ENCODE measurements around the gene SLC24A4. TPM values are rescaled to one million over a fixed set of nuclear protein-coding genes. Genes with fewer than 3 reads are reported as not detected.
"Not testable (repeated sequence)": the region's sequence is repeated elsewhere in the genome, so short reads cannot be mapped to it uniquely, and the experiment has no call there.

The SLC24A4 gene
- total RNA-seq, 1 experiment from 2014 or later: not detected

- not testable (repeated sequence) for DNase-seq (ENCODE audit: low read depth, low spot score)
Measured at GRCh38 chr14:92536231-92536630, 213.3 kb downstream of the SLC24A4 start.

GRCh38 chr14:92538412-92538985 lies 215.5 kb downstream of the SLC24A4 start:
- ChIA-PET POLR2A (interaction anchor here (1.2 kb wide), 1 partner anchor 26 kb away, joined by 4 read pairs; no protein-coding TSS in a partner anchor), CTCF (interaction anchor here (0.7 kb wide), 1 partner anchor 943 kb away, joined by 3 read pairs; no protein-coding TSS in a partner anchor), RAD21 (ENCODE audit: low non-redundant PET in 1 of 2, low total read pairs in 2 of 2, uncharacterized antibody in 2 of 2, unreplicated experiment in 2 of 2) (no interaction called here)
- Histone ChIP-seq H3K36me3 (ENCODE audit: control insufficient read depth in 1 of 2, insufficient read depth in 2 of 2, low read length in 2 of 2) (no peaks in the 10 kb centered on the region), H3K4me2 (ENCODE audit: low read length) (no peak overlapping the region), H3K79me2 (ENCODE audit: insufficient read depth, low read length) (peaks cover 10% of the 10 kb centered on the region; the same call in 1 of the 2 replicates), H4K20me1 (ENCODE audit: insufficient read depth) (no peaks in the 10 kb centered on the region), H3K9ac (ENCODE audit: low read length) (no peak overlapping the region), H3K4me1 (ENCODE audit: control insufficient read depth in 1 of 2, insufficient read depth in 2 of 2, low read length in 2 of 2) (peaks cover 16 to 35% of the 10 kb centered on the region in 2 experiments), H3K4me3 (replicated peaks in 1 of 2; ENCODE audit: low read depth in 1 of 2, low read length in 2 of 2) (no peak overlapping the region), H3K9me3 (ENCODE audit: control insufficient read depth in 1 of 2, insufficient read depth in 1 of 2, low read depth in 1 of 2, low read length in 2 of 2) (no peaks in the 10 kb centered on the region), H3K9me2 (ENCODE audit: insufficient read depth) (no peaks in the 10 kb centered on the region), H3K27me3 (ENCODE audit: insufficient read depth, low read length) (no peaks in the 10 kb centered on the region), H2AFZ (ENCODE audit: low read depth, low read length, poor library complexity, severe bottlenecking) (no peak overlapping the region), H3K27ac (ENCODE audit: low read depth, low read length) (no peak overlapping the region)
- no TSS peak for BruUV-seq (replicated peaks)
- TF ChIP-seq ZNF274 (IDR thresholded peaks at IDR 0.05; ENCODE audit: low read depth, low read length) (no peak), SIN3A (IDR thresholded peaks at IDR 0.05; ENCODE audit: low read depth) (no peak), SRF (IDR thresholded peaks at IDR 0.05; ENCODE audit: low read depth) (no peak), TCF7L2 (IDR thresholded peaks at IDR 0.05; ENCODE audit: borderline replicate concordance, extremely low read depth, insufficient read depth, insufficient read length) (no peak), FOSL1 (IDR thresholded peaks at IDR 0.05; ENCODE audit: low read depth) (no peak), ELF1 (IDR thresholded peaks at IDR 0.05; ENCODE audit: borderline replicate concordance, low read depth) (no peak), ZBTB33 (IDR thresholded peaks at IDR 0.05; ENCODE audit: extremely low read depth, insufficient replicate concordance, low read length) (no peak), RAD21 (IDR thresholded peaks at IDR 0.05; ENCODE audit: low read depth) (no peak), CBX3 (IDR thresholded peaks at IDR 0.05; ENCODE audit: low read depth) (no peak)
- TF ChIP-seq, protein P1, sequence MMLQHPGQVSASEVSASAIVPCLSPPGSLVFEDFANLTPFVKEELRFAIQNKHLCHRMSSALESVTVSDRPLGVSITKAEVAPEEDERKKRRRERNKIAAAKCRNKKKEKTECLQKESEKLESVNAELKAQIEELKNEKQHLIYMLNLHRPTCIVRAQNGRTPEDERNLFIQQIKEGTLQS (IDR thresholded peaks at IDR 0.05): no peak
- TF ChIP-seq, protein P2, sequence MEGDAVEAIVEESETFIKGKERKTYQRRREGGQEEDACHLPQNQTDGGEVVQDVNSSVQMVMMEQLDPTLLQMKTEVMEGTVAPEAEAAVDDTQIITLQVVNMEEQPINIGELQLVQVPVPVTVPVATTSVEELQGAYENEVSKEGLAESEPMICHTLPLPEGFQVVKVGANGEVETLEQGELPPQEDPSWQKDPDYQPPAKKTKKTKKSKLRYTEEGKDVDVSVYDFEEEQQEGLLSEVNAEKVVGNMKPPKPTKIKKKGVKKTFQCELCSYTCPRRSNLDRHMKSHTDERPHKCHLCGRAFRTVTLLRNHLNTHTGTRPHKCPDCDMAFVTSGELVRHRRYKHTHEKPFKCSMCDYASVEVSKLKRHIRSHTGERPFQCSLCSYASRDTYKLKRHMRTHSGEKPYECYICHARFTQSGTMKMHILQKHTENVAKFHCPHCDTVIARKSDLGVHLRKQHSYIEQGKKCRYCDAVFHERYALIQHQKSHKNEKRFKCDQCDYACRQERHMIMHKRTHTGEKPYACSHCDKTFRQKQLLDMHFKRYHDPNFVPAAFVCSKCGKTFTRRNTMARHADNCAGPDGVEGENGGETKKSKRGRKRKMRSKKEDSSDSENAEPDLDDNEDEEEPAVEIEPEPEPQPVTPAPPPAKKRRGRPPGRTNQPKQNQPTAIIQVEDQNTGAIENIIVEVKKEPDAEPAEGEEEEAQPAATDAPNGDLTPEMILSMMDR (IDR thresholded peaks at IDR 0.05 in 2 of 3, conservative IDR thresholded peaks at IDR 0.05 in 1 of 3; ENCODE audit: borderline replicate concordance in 1 of 3, insufficient read depth in 1 of 3, low read depth in 2 of 3, low read length in 2 of 3): no peak
- ATAC-seq (no peak), DNase-seq (ENCODE audit: low read depth, low spot score) (no peak)
- intact Hi-C loops (cut with micrococcal nuclease): no loop called here

More at GRCh38 chr14:92536231-92536630, 213.3 kb downstream of the SLC24A4 start:
- ATAC-seq: peak; percentile 25; the same call in 1 of the 2 replicates
- BruUV-seq (replicated peaks); intact Hi-C loops (cut with micrococcal nuclease); H2AFZ ChIP-seq (ENCODE audit: low read depth, low read length, poor library complexity, severe bottlenecking); H4K20me1 ChIP-seq (ENCODE audit: insufficient read depth); POLR2A ChIA-PET; H3K27ac ChIP-seq (ENCODE audit: low read depth, low read length); H3K9me2 ChIP-seq (ENCODE audit: insufficient read depth); H3K36me3 ChIP-seq (ENCODE audit: control insufficient read depth in 1 of 2, insufficient read depth in 2 of 2, low read length in 2 of 2); H3K9ac ChIP-seq (ENCODE audit: low read length); RAD21 ChIA-PET (ENCODE audit: low non-redundant PET in 1 of 2, low total read pairs in 2 of 2, uncharacterized antibody in 2 of 2, unreplicated experiment in 2 of 2); H3K27me3 ChIP-seq (ENCODE audit: insufficient read depth, low read length); H3K9me3 ChIP-seq (ENCODE audit: control insufficient read depth in 1 of 2, insufficient read depth in 1 of 2, low read depth in 1 of 2, low read length in 2 of 2); H3K4me3 ChIP-seq (replicated peaks in 1 of 2; ENCODE audit: low read depth in 1 of 2, low read length in 2 of 2); CTCF ChIA-PET: not testable (repeated sequence)
- Histone ChIP-seq H3K79me2 (ENCODE audit: insufficient read depth, low read length) (peaks cover 12% of the 10 kb centered on the region; the same call in 1 of the 2 replicates), H3K4me1 (ENCODE audit: control insufficient read depth in 1 of 2, insufficient read depth in 2 of 2, low read length in 2 of 2) (peaks cover 16 to 39% of the 10 kb centered on the region in 2 experiments), H3K4me2 (ENCODE audit: low read length) (peak overlapping the region; percentile 34)
